NOMO-1 treated with DMSO at 0.1 percent for 48 hours (cell line): Measurements from ENCODE around the gene OSGEP.

ENCODE experiments used
- DNase-seq: peaks from one replicate; lab custom pipeline; 2025; ENCODE audit not compliant: unreplicated experiment; lab: John Stamatoyannopoulos, UW

The OSGEP gene

DNA sequence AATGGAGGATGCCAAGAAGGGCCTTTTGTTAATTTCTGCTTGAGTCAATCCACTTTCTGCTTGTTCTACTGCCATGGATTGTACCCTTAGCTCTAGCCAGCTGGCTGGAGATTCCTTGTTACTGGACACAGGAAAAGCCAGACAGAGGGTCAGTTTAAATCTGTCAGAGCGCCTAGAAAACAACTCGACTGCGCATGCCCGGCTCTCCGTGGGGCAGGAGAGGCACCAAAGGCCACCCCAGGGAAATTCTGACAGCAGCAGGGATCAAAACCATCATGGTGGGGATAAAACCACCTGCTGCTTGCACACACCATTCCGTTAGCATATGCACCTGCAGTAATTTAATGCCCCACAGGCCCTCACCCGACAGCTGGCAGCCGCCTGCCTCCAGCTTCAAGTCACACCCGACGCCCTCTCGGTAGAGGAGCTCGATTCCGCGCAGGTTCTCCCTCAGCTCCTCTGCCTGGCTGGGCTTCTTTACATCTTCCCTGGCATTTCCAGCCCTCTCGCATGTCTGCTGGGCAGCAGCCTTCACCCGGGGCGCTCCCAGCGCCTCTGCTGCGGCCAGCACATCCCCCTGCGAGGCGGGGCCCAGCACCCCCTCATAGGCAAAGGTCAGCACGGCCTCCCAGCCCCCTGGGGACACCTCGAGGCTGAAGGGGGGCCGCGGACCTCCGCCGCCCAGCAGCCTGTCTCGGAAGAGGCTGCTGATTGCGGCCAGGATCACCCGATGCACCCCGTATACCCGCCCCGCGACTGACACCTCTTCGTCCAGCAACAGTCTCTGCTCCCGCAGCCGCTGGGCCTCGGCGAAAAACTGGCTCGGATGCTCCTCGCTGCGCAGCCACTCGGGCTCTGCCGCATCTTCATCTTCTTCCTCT, 19.7 kb downstream of the OSGEP start:
- no peak for DNase-seq

DNA sequence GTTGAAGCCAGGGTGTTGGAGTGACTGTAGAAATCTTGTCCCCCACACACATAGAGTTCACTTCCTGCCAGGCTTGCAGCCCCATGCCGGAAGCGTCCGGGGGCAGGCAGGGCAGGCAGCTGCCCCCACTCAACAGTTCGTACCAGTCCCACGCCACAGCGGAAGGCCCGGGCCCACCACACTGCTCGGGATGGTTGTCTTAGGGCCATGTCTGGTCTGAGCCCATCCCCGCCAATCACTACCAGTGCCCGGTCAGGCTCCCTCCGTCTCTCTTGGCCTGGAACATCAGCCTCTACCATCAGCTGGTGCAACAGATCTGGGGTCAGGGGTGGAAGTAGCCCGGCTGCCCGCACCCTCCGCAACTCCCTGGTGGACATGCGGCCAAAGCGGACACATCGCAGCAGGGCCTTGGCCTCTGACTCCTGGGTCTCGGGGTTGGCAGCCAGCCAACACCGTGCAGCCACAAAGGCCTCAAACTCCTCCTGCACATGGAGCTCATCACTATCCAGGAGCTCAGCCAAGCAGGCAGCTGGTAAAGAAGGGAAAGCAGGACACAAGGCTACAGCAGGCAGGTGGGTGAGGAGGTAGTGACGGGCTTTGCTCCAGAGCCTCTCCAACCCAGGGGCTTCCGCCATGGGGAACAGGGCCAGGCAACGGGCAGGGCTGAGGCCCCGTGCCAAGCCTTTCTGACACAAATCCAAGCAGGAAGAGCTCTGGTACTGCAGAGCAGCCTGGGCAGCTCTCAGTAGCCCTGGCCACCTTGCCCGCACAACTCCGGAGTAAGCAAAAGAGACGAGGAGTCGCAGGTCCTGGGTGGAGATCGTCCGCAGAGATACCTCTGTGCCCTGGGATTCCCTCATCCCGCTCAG, 24.6 kb downstream of the OSGEP start:
- DNase-seq, result no peak

DNA sequence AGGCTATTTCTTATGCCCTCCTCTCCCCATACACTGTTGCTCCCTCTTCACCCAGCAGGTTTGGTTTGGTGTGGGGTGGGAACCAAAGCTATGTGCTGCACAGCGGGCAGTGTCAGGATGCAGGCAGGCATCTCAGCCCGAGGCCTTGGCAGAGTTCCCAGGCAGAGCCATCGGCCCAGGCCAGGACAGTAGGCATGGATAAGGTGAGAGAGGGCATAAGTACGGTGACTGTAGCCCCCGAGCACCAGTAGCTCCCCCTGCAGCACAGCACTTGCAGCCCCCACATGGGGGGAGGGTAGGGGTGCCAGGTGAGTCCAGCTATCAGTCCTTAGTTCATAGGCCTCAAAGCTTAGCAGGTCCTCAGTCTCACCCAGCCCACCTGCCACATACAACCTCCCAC, 25.8 kb downstream of the OSGEP start:
- no peak for DNase-seq

GRCh38 chr14:20428010-20428365, 26.6 kb downstream of the OSGEP start:
- DNase-seq, result no peak

GRCh38 chr14:20427231-20428009, 27.2 kb downstream of the OSGEP start:
- peak; percentile 92 for DNase-seq

DNA sequence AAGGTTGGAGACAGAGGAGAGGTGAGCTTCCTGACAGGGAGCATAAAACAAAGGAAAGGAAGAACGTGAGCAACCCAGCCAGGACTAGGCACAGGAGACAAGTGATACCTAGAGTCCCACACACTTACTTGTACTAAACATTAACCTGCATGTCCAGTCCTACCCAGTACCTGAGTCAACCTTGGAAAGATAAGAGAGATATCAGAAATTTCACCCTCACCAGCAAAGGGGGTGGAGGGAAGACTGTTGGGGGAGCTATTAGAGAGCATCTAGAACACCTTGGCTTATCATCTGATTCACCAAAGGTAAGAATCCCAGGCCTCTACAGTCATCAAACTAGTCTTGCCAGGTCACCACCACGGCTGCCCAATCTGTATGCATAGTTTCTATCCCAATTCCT, 29.8 kb downstream of the OSGEP start:
- DNase-seq, result no peak

GRCh38 chr14:20422886-20423285, 31.7 kb downstream of the OSGEP start:
- DNase-seq, result no peak

DNA sequence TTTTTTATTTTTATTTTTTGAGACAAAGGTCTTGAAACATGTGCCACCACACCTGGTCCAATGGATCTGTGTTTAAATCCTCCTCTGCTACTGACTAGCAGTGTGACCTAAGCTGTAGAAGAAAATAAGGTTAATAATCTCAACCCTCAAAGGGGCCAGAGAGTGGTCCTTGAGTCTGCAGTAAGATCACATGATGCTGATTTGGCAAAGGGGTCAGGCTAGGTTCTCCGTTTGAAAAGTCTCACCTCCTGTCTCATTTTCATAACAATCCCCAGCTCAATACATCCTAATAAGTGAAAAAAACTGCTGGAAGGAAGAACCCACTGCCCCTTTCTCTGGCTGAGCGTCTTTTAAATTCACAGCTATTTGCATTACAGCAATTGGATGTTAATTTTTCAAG, 33.3 kb downstream of the OSGEP start:
- DNase-seq, result no peak

DNA sequence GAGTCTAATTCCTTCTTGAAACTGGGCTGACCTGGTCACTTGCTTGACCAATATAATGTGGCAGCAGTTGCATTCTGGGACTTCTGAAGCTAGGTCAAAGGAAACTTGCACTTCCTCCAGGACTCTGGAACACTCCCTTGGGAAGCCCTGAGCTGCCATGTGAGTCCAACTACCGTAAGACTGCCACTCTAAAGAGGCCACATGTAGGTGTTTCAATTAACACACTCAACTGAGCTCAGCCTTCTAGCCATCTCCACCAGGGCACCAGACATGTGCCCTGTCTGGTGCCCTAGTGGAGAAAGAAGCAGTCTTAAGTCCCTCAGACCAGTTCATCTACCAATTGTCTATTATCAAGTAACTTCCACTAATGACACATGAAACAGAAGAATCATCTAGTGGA, 35.2 kb downstream of the OSGEP start:
- DNase-seq, result peak; percentile 10

GRCh38 chr14:20418501-20418909, 36.1 kb downstream of the OSGEP start:
- DNase-seq, result no peak

DNA sequence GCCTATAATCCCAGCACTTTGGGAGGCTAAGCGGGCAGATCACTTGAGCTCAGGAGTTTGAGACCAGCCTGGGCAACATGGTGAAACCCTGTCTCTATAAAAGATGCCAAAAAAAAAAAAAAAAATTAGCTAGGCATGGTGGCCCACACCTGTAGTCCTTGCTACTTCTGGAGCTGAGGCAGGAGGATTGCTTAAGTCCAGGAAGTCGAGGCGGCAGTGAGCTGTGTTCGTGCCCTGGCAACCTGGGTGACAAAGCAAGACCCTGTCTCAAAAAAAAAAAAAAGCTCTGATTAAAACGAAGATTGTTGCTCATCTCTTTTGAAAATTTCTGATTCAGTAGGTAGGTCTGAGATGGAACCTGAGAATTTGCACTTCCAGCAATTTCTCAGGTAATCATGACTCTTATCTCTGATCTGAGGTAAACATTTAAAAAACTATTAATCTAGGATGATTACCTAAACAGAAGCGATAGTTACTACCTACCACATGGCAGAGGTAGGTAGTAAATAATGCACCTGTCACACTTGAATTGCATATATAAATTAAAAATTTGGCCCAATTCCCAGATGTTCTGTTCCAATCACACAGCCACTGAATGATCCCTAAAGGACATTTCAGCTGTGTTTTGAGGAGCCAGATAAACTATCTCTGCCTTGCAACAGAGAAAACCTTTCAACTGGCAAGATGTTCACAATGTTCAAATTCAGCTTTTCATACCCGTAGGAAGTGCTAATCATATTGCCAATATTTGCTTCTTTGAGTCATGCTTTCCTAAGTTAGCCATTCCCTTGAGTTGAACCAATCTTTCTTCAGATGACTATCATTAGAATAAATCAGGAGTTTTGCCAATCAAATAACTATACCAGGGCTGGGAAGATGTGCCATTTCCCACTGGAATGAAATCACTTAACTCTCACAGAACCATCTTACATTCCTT, 37.1 kb downstream of the OSGEP start:
- no peak for DNase-seq

DNA sequence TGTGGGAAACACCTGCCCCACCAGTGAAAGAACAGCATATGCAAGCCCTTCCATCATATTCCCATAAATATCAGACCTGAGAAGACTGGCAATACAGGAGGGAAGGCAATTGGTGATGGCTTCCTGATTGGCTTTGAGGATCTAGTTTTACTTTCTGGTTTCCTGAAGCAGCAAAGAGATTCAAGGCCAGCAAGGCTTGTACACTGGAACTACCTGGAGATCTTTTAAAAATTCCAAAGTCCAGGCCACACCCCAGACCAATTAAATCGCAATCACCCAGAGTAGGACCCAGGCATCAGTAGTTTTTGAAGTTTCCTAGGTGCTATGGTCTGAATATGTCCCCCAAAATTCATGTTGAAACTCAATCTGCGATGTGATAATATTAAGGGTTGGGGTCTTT, 38.4 kb downstream of the OSGEP start:
- DNase-seq, result no peak

- peak; percentile 73 for DNase-seq
Observed at GRCh38 chr14:20415782-20416206, 38.8 kb downstream of the OSGEP start.

DNA sequence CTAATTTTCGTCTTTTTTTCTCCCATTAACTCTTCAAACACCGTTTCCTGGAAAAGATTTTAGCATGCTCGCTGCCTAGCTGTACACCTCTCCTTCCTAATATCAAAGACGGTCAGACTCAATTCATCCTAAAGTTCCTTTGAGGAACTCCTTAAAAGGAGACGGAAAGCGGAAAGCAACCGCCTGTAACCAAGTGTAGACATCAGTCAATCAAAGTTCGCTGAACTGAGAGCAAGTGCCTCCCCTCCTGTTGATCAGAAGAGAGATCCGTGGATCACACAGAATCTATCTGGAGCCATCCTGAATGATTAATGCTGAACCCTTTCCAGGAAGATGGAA, 40.9 kb downstream of the OSGEP start:
- no peak for DNase-seq

DNA sequence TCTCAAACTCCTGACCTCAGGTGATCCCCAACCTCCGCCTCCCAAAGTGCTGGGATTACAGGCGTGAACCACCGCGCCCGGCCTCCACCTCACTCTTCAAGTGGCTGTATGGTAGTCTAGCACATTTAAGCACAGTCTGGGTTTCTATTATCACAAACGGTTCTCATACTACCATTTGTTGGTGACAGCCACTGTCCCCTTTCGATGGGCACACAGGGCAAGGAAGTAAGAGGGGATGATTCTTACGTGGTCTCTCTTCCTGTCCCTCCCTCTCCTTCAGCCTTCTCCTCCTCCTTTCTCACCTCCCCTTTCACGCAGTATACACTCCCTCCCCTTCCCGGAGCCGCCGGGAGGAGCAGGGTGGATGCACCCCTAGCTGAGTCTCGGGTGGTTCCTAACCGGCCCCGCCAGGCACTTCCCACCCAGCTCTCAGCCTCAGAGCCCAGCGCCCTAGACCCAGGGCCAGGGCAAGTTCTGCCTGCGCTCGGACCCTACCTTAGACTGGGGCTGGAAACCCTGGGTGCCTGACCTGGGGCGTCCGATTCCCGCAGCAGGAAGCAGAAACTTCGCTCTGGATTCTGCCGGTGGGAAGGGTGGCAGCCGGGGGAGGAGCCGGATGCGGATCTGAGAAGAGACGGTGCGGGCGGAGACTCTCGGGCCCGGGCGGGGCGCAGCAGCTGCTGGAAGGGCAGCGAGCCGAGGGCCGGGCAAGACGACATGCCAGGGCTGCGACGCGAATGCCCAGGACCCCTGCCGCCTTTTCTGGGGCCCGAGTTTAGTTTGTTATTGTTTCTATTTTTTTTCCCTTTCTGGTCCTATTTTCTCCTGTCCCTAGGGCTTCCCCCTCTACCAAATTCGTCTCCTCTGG, 41.5 kb downstream of the OSGEP start, which contains the start of gene TEP1:
Gene TEP1, minus strand, starts transcription at position 626 of the 868 bp plus-strand sequence. CDS start 5,062 bp downstream, outside the sequence.
- DNase-seq, result peak; percentile 66

DNA sequence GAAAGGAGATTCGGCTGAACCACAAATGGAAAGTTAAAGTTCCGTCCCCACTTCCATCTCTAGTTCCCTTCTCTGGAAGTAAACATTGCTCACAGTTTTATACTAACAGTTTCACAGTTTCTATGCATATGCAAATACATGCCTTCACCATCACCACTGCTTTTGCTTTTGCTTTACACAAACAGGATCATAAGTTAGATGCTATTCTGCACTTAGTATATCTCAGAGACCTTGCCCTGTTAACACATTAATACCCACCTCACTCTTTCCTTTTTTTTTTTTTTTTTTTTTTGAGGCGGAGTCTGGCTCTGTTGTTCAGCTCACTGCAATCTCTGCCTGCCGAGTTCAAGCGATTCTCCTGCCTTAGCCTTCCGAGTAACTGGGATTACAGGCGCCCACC, 42.2 kb downstream of the OSGEP start:
- no peak for DNase-seq

- no peak for DNase-seq
Observed at GRCh38 chr14:20409226-20409625, 45.4 kb downstream of the OSGEP start.

- DNase-seq, result no peak
Observed at GRCh38 chr14:20403521-20403920, 51.1 kb downstream of the OSGEP start.

GRCh38 chr14:20400965-20401593, 53.5 kb downstream of the OSGEP start:
- DNase-seq, result no peak
